HG02973 (cell line): Measurements from ENCODE around the gene TNFRSF1A.
"Not testable (repeated sequence)": the region's sequence is repeated elsewhere in the genome, so short reads cannot be mapped to it uniquely, and the experiment has no call there.

Source experiments
- ATAC-seq: cut with Tn5 transposase; IDR thresholded peaks from one replicate; pipeline ENCODE4 v1.9.1; 2021; ENCODE audit warnings: moderate library complexity; ENCODE audit not compliant: unreplicated experiment

The TNFRSF1A gene

GRCh38 chr12:6307529-6307928 is 34.3 kb downstream of the TNFRSF1A start:
- no peak for ATAC-seq

GRCh38 chr12:6306599-6307220 is 35.2 kb downstream of the TNFRSF1A start:
- no peak for ATAC-seq

GRCh38 chr12:6306151-6306550 is 35.7 kb downstream of the TNFRSF1A start:
- no peak for ATAC-seq

DNA sequence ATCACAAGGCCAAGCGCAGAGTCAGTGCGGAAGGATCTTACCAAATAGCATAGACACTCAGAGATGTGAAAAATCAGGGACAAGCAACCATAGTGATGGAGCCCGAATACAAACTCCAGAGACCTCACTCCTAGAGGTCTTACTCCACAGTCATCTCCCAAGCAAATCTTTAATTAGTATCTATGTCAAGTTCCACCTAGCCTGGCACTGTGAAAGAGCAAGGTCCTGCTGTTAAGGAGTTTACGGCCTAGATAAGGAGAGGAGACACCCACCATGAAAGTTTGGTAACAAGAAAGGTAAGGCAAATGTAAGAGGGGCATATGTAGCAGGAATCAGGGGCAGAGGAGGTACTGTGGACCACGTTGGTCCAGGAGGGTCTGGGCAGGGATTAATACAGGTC is 38.8 kb downstream of the TNFRSF1A start:
- ATAC-seq = no peak

DNA sequence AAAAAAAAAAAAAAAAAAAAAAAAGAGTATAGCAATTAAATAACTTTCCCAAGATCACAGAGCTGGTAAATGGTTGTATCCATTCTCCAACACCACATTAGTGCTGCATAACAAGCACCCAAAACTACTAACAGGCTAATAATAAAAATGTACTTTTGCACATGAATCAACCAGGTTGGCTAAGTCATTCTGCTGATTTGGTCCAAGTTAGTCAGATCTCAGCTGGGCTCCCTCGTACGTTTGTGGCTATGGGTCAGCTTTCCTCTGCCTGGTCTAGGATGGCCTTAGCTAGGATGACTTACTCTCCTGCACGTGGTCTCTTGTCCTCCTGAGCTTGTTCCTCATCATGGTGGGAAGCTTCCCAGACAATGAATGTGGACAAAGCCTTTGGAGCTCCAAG is 39.3 kb downstream of the TNFRSF1A start:
- ATAC-seq = no peak

GRCh38 chr12:6301721-6302120 is 40.2 kb downstream of the TNFRSF1A start:
- no peak for ATAC-seq

DNA sequence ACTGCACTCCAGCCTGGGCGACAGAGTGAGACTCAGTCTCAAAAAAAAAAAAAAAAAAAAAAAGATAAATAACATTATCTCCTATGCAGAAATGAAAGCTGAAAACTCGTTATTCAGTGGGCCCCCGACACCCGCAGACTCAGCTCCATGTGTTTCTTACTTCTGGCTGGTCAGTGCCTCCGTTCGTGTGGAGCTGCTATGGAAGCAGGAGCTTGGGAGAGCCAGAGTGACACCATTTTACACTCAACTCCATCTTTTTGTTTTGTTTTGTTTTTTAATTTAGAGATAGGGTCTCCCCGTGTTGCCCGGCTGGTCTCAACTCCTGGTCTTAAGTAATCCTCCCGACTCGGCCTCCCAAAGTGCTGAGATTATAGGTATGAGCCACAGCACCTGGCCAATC is 44.7 kb downstream of the TNFRSF1A start:
- no peak for ATAC-seq

- ATAC-seq = no peak
Observed at GRCh38 chr12:6295094-6295811, 46.6 kb downstream of the TNFRSF1A start.

DNA sequence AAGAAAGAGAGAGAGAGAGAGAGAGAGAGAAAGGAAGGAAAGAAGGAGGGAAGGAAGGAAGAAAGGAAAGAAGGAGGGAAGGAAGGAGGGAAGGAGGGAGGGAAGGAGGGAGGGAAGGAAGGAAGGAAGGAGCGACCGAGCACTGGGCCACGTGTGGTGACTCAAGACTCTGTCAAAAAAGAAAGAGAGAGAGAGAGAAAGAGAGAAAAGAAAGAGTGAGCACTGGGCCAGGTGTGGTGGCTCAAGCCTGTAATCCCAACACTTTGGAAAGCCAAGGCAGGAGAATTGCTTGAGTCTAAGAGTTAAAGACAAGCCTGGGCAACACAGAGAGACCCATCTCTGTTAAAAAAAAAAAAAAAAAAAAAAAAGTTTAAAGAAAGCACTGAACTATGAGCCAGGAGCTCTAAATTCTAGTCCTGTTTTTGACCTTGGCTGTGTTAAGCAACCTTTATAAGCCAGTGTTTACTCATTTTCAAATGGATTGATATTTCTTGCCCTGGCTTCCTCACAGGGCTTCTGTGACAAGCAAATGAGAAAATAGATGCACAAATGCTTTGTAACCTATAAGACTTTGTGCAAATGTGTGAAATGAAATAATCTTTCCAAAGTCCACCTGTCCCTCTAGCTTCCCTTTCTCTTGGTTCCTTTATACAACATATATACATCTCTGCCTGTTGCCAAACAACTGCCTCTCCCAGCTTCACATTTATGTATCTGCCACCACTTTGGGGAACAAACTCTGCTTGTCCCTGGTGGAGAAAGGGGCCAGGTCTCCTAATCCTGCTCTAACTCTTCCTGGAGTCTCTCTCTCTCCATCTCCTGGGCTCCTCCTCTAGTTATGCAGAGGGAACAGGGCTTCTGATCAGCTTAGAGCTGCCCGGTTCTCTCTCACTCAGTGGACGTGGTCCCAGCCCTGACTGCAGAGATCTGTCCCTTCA is 47.5 kb downstream of the TNFRSF1A start:
- ATAC-seq = no peak

DNA sequence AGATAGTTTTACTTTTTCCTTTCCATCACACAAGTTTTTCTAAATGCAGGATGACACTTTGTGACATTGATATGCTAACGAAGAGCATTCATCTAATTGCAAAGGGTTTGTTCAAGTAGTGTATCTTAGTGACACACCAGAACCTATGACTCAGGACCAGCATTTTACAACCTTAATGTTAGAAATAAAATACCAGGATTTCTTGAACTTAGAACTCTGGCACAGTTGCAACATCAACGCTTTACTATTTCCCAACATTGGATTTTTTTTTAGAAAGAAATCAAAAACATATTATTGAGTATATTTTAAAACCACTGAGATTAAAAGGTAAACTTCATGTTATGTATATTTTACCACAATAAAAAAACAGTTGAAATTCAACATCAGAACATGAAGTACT is 49.3 kb downstream of the TNFRSF1A start:
- no peak for ATAC-seq

DNA sequence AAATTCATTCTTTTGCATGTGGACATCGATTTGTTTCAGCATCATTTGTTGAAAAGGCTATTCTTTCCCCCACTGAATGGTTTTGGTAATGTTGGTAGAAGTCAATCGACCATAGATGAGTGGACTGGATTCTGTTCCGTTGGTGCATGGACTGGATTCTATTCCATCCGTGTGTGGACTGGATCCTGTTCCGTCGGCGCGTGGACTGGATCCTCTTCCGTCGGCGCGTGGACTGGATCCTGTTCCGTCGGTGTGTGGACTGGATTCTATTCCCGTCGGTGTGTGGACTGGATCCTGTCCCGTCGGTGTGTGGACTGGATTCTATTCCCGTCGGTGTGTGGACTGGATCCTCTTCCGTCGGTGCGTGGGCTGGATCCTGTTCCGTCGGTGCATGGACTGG is 52.0 kb downstream of the TNFRSF1A start:
- ATAC-seq = not testable (repeated sequence)

DNA sequence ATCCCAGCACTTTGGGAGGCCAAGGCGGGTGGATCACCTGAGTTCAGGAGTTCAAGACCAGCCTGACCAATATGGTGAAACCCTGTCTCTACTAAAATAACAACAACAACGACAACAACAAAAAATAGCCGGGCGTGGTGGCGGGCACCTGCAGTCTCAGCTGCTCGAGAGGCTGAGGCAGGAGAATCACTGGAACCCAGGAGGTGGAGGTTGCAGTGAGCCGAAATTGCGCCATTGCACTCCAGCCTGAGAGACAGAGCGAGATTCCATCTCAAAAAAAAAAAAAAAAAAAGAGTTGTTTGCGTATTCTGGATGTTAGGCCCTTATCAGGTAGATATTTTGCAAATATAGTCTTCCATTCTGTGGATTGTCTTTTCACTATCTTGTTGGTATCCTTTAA is 52.8 kb downstream of the TNFRSF1A start:
- ATAC-seq = not testable (repeated sequence)

DNA sequence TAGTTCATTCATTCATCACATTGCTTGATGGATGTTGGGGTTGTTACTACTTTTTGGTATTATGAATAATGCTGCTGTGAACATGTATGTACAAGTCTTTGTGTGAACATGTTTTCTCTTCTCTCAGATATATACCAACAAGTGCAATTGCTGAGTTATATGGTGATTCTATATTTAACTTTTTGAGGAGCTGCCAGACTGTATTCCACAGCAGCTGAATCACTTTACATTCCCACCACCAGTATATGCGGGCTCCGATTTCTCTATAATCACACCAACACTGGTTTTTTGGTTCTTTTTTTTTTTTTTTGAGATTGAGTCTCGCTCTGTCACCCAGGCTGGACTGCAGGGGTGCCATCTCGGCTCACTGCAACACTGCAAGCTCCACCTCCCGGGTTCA is 53.6 kb downstream of the TNFRSF1A start:
- no peak for ATAC-seq

DNA sequence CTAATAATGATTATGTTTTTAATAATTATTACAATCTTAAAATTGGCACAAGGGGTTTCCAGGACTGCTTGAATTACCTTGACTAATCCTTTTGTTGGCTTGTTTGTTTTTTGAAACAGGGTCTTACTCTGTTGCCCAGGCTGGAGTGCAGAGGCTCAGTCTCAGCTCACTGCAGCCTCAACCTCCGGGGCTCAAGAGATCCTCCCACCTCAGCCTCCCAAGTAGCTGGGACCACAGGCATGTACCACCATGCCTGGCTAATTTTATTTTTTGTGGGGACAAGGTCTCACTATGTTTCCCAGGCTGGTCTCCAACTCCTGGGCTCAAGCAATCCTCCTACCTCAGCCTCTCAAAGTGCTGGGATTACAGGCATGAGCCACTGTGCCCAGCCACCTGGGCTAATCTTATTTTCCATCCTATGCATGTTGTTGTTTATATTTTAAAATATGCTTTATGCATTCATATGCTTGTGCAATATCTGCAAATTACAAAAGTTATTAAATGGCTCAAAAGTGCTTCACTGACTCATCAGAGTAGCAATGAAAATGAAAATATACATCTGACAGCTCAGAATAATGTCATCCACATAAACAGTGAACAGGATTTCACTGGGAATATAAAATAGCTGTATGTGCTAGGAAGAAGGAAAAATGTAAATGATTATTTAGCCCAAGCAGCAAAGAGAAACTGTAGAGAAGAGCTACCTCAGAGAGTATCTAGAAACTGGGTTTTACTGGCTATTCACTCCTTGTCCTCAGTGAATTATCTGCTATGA is 56.2 kb downstream of the TNFRSF1A start:
- no peak for ATAC-seq

DNA sequence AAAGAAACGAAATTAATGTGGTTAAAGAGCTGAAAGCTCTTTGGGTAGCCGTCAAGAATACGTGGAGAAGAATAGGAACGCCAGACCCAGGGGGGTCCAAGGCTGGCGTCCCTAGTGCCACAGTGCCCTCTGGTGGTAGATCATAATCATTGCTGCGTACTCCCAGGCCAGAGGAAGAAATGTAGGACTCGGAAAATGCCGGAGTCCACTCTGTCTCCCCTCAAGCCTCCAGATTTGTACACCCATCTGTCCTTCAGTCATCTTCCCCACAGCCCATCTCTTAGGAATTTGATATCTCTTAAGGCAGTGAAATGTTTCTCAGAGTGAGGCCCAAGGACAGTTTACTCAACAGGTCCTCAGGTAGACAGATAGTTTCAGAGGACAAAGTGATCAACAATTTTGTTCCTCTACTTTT is 56.8 kb downstream of the TNFRSF1A start:
- ATAC-seq = no peak

- no peak for ATAC-seq
Observed at GRCh38 chr12:6284273-6284672, 57.6 kb downstream of the TNFRSF1A start.

- no peak for ATAC-seq
Observed at GRCh38 chr12:6282453-6282840, 59.4 kb downstream of the TNFRSF1A start.

- no peak for ATAC-seq
Observed at GRCh38 chr12:6281081-6281809, 60.6 kb downstream of the TNFRSF1A start.

DNA sequence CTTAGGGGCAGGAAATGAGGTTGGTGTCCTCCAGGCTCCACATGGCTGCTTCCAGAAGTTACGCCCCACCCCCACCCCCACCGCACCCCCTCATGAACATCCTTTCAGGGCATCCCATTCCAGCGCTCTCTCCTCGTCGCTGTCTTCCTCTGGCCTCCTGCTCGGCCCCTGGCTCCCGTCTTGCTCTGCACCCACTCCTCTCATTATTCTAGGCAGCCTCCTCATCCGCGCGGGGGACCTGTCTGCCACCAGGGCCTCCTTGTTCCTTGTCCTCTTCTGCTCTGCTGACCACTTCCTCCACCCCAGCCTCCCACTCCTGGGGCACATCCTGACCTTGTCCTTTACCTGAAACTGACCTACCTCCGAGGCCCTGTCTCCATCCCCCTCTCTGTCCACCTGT is 61.2 kb downstream of the TNFRSF1A start:
- ATAC-seq = no peak

- no peak for ATAC-seq
Observed at GRCh38 chr12:6280053-6280469, 61.8 kb downstream of the TNFRSF1A start.
